ACHN (cell line): ENCODE measurements around the gene SLC22A14.
A peak's percentile ranks its signal among the peaks of the same experiment; 100 is the strongest.
"Not testable (repeated sequence)": the region's sequence is repeated elsewhere in the genome, so short reads cannot be mapped to it uniquely, and the experiment has no call there.

Experiments used
- DNase-seq: peaks from one replicate; pipeline ENCODE4 v3.0.0-alpha.2; 2015
- in situ Hi-C: cut with HindIII; loops from 2 replicates; pipeline ENCODE4 v1.10.0; 2017; ENCODE audit warnings: low sequenced_read_pairs, low pct_ligation_motif_present, low pct_unique_long_range_greater_than_20kb

SLC22A14 gene, protein sequence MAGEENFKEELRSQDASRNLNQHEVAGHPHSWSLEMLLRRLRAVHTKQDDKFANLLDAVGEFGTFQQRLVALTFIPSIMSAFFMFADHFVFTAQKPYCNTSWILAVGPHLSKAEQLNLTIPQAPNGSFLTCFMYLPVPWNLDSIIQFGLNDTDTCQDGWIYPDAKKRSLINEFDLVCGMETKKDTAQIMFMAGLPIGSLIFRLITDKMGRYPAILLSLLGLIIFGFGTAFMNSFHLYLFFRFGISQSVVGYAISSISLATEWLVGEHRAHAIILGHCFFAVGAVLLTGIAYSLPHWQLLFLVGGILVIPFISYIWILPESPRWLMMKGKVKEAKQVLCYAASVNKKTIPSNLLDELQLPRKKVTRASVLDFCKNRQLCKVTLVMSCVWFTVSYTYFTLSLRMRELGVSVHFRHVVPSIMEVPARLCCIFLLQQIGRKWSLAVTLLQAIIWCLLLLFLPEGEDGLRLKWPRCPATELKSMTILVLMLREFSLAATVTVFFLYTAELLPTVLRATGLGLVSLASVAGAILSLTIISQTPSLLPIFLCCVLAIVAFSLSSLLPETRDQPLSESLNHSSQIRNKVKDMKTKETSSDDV

DNA sequence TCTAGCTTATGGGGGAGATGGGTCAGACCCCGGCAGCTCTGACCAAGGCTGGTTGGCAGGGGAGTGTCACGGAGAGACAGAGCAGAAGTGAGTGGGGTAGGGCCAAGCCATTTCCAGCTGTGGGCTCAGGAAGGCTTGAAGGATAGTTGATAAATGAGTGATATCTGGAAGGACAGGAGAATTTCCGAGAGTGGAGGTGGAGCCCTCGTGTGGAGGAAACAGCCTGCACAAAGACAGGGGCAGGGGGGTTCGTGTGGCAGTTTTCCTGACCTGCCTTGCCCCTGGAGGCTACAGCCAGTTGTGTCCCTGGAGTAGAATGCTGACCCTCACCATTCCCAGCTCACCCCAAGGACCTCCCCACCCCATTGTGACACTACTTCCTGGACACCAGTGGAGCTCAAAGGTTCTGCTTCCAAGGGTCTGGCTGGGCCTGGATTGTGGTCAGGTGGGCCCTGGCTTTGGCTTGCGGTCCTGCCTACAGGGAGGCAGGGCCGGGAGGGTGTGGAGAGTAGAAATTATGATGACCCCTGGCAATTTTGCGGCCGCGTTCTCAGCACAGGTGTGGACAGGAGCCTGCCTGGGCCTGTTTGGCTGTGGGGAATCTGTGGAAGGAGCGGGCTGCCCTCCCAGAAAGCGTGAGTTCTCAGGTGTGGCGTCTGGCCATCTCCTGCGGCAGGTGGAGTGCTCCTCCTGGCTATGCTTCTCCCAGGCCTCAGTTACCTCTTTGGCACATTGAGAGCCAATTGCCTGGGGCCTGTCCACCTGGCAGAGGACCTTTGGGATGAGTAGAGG is at the start of gene SLC22A14:
Gene SLC22A14 (plus strand): TSS at position 400 of the 792 bp plus-strand sequence. CDS start 23,733 bp downstream, outside the sequence.
- in situ Hi-C loops: no loop called here
- DNase-seq: no peak

DNA sequence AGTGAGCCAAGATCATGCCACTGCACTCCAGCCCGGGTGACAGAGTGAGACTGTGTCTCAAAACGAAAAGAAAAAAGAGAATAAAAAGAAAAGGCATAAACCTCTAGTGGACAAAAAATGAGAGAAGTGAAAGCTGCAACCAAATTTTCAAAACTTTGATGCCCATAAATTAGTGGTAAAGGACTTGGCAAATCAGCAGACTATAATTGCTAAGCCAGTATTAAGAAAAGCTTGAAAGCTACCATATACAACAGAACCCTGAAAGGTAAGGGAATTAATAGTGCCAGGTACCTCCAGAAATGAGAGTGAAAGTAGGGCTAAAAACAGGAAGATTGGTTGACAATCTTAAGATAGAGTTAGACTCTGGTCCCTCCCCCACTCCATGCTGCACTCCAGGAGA is 49.4 kb upstream of the SLC22A14 start:
- in situ Hi-C loops: no loop called here
- no peak for DNase-seq

DNA sequence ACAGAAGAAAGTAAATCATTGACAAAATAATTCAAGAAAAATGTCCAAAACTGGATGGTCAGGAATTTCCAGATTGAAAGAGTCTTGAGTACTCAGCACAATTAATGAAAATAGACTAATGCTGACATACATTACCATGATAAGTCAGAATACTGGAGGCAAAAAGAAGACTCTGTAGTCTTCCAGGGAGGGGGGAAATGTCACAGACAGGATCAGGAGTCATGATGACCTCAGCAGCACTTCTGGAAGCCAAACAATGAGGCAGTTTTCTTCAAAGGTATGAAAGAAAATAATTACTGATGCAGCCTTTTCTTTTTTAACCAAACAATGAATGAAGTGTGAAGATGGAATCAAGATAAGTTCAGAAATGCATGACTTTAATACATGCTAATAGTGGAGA is 46.6 kb upstream of the SLC22A14 start:
- in situ Hi-C loops: no loop called here
- no peak for DNase-seq

DNA sequence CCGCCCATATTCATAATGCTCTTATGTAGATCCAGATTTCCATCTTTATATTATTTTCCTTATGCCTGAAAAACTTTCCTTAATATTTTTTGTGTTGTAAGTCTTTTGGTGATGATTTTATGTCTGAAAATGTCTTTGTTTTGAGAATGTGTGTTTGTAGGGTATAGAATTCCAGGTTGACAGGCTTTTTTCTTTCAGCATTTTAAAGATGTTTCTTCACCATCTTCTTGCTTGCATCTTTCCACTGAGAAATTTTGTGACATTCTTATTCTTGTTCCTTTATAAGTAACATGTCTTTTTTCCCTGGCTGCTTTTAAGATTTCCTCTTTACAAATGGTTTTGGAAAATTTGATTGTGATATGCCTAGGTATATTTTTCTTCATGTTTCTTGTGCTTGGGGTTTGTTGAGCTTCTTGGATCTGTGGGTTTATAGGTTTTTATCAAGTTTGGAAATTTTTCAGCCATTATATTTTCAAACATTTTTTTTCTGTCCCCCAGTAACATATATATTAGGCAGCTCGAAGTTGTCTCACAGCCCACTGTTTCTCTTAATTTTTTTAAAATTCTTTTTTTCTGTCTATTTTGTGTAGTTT is 43.6 kb upstream of the SLC22A14 start:
- in situ Hi-C loops: no loop called here
- DNase-seq: no peak

DNA sequence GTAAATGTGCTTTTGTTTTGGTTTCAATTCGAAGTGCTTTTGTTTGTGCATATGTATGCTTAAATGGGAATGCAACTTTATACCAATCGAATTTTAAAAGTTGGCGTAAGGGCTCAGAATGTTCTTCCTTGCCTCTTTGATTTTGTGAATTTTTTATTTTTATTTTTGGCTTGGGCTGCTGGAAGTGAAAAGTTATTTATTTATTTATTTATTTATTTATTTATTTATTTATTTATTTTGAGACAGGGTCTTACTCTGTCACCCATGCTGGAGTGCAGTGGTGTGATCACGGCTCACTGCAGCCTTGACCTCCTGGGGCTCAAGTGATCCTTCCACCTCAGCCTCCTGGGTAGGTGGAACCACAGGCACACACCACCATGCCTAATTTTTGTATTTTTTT is 39.3 kb upstream of the SLC22A14 start:
- in situ Hi-C loops, DNase-seq: not testable (repeated sequence)

DNA sequence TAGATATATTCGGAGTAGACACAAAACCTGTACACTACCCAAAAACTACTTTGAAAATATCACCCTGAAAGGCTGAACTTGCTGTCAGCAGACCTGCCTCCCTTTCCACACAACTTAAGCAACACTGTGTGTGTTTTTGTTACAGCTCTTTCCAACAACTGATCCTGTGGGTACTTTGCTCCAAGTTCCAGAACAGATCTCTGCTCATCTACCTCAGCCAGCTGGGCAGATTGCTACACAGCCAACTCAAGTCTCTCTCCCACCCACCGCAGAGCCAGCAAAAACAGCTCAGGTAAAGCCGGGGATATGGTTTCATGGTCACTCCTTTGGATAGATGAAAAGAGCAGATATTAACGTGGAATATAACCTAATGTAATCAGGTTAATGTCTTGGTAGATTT is 36.2 kb upstream of the SLC22A14 start:
- in situ Hi-C loops: no loop called here
- no peak for DNase-seq

DNA sequence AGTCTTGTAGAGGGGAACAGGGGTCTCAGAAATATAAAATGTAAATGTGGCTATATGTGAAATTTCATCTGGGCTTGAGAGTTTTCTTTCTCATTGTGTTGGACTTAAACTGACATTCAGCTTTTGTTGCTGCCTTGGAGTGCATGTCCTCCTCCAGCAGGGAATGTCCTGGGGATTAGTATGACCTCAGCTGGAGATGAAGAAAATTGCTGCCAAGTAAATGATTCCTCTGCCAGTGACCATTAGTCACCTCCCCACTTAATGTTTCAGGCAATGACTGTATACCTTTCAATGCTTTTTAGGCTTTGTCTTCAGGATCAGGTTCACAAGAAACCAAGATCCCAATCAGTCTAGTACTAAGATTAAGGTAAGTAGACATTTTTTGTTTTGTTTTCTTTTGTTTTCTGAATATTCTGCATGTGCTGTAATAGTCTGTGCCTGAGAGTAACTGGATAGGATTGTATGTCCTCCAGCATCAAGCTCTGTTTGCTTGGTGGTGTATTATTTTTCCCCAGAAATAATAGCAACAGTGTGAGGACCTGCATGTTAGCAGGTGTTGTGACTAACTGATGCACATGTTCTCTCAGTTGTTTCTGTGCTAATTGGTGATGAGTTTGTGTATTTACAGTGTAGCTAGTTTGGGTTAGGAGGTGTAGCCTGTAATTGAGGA is 34.6 kb upstream of the SLC22A14 start:
- in situ Hi-C loops: no loop called here
- peak; percentile 78 for DNase-seq

DNA sequence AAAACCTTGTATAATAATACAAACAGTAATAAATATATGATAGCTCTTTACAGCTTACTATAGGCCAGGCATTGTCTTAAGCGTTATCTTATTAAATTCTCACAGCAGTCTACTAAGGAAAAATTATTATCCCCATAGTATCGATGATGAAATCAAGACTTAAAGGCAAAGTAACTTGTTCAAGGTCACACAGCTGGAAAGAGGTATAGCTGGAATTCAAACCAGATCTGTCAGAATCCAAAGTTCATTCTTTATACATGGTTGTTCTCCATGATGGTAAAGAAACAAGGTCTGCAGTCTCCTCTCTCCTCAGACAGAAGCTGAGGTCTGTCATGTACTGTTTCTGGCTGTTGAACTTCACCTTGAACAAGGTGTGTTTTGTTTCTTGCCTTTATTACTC is 31.9 kb upstream of the SLC22A14 start:
- no peak for DNase-seq
- in situ Hi-C loops: no loop called here

DNA sequence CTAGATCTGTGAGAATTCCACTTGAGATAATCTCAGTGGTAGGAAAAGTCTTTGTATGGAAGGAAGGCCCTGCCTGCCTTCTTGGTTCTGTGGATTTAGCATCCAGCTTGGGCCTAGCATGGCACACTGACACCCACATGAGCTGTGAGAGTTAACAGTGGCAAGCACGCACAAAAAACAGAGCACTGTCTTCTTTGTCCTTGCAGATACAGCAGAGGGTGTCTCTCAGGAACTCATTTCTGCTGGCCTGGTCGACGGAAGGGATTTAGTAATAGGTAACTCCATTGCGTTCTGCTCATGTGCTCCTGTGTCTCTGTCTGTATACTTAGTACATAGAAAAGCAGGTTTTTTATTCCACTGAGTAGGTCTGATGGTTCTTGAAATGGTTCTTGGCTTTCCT is 30.9 kb upstream of the SLC22A14 start:
- in situ Hi-C loops: no loop called here
- no peak for DNase-seq

DNA sequence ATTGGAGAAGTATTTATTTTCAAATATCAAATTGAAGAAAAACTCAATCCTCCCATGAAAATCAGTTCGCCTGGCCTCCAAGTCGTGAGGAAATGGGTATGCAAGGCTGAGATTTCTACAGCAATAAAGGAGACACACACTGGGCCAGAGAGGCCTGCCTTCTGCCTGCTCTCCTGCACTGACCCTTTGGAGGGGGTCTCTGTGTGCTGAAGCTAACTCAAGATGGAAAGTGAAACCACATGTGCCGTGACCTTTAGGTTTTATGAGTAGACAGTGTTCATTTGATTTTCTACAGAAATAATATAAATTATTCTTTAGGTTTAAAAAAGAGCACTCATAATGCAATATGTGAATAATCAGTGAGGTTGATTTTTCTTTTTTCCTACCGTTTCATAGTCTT is 28.4 kb upstream of the SLC22A14 start:
- no peak for DNase-seq
- in situ Hi-C loops: no loop called here

DNA sequence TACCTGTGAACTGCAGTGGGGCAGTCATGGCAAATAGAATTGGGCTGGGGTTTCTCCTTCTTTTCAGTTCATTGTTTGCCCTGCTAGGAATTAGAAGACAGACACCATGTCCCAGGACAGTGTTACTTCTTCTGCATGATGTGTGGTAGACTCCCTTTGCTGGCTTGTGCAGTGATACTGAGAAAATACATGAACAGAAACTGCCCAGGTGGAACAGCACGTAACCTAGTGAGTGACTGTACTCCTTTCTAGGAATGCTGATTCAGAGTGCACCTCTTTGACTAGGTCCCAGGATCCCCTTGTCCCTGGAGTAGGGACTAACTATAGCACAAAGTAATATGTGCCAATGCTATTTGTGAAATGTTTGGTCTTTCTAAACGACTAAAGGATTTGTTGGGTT is 27.2 kb upstream of the SLC22A14 start:
- no peak for DNase-seq
- in situ Hi-C loops: no loop called here

DNA sequence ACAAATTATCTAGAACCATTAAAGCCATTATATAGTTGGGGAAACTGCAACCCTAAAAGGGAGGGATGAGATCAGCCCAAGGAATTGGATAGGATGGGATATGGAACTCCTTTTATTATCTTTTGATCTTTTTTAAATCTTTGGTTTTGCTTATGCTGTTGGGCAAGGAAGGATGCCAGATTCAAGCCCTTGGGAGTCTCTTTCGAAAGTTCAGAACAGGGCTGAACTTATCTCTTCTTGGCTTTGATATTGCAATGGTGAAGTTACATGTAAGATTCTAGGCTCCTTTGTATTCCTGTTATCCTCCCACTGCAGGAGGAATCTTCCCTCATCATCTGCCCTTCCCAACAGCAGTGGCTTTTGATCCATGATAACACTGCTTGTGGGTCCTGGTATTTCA is 26.5 kb upstream of the SLC22A14 start:
- DNase-seq: no peak

DNA sequence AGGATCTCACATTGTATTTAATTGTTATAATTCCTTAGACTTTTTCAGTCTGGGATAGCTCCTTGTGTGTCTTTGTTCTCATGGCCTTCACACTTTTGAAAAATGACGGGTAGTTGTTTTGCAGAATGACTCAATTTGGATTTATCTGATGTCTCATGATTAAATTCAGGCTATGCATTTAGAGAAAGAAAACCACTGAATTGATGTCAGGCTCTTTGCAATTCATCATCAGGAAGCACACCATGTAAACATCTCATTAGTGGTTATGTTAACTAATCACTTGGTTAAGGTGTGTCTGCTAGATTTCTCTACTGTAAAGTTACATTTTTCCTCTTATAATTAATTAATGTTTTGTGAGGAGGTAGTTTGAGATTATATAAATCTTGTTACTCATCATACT is 24.5 kb upstream of the SLC22A14 start:
- in situ Hi-C loops: no loop called here
- no peak for DNase-seq

More for the DNA sequence above, 26.5 kb upstream of the SLC22A14 start:
- in situ Hi-C loops: no loop called here

DNA sequence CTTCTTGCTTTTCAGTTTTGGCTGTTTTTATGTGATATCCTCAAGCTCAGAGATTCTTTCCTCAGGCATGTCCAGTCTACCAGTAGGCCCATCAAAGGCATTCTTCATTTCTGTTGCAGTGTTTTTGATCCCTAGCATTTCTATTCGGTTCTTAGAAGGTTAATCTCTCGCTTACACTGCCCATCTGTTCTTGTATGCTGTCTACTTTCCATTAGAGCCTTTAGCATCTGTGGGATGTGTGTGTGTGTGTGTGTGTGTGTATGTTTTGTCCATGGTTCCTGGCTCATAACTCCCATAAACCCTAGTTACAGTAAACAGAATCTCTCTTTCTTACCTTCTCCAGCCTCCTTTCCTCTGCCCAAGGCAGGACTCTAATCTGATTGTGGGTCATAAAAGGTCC is 21.6 kb upstream of the SLC22A14 start:
- no peak for DNase-seq
- in situ Hi-C loops: no loop called here

DNA sequence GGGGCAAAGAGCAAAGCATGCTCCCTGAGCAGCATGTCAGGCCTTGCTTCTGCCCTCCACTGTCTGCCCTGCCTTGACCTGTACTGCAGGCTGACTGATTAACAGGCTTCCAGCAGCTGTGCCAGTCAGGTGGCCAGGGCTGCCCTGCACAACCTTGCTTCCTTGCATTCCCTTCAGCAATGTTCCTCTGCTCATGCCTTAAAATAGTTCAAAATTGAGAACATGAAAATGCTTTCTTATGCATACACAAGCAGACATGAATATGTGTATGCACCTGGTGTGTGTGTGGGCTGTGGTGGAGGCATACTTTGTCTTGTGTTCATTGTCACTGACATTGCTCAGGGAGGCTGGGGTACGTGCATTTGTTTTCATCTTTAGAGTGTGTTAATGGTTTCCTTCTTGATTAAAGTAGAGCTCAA is 17.7 kb upstream of the SLC22A14 start:
- in situ Hi-C loops: no loop called here
- no peak for DNase-seq

DNA sequence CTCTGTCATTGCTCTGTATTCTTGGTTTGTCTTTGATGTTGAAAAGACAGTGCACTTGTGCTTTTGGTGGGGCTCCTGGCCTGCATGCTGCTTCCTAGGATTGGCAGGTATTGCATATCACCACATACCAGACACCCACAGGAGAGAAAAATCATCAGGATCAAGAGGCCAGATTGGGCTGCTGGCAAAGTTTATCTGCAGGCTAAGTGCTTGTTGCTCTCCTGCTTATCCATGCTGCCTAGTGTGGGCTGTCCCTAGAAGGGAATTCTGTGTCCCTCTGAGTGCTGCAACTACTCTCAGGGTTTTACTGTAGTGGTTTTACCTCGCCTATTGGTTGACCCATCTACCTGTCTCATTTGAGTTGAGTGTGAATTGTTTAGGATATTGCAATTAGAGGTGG is 17.3 kb upstream of the SLC22A14 start:
- in situ Hi-C loops: no loop called here
- DNase-seq: no peak

DNA sequence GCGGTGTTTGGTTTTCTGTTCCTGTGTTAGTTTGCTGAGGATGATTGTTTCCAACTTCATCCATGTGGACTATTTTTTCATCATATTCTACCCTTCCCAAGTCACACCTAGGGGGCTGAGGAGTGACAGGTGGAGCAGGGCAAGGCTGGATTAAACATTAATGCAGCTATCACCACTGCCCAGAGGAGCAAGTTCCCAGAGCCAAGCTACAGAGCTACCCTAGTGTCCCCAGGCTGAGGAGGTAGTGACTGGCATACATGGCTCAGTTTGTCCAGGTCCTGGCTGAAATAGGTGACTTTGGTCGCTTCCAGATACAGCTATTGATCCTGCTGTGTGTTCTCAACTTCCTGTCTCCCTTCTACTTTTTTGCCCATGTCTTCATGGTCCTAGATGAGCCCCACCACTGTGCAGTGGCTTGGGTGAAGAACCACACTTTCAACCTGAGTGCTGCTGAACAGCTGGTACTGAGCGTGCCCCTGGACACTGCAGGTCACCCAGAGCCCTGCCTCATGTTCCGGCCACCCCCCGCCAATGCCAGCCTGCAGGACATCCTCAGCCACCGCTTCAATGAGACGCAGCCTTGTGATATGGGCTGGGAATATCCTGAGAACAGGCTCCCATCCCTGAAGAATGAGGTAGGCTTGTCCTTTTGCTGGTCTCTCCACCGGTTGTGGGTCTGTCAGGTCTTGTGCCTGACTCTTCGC is 16.3 kb upstream of the SLC22A14 start, which contains the start of gene SLC22A13:
Gene SLC22A13 (plus strand): TSS at position 209 of the 704 bp plus-strand sequence. CDS start 49 bp downstream, at position 258.
- no peak for DNase-seq
- in situ Hi-C loops: no loop called here

DNA sequence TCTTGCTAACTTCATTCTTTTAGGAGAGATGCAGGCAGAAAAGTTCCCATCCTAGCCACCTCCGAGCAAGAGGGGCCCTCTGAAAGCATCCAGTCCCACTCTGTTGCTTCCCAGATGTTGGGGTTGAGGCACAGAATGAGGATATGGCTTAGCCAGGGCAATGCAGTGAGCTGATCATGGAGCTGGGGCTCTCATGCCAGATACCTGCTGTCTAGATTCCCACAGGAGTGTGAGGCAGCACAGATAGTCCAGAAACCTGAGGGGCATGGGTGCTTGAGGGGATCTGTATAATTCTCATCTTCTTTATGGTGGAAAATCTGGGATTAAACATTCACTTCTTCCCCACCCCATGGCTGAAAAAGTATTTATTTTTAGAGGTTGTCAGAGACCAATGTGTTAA is 15.3 kb upstream of the SLC22A14 start:
- in situ Hi-C loops: no loop called here
- DNase-seq: no peak
